ENCODE data around the gene CAMK2D.

CAMK2D gene

GRCh38 chr4:113653871-113654270 lies 107.7 kb downstream of the CAMK2D start:
- Histone ChIP-seq H3K4me3 (replicated peaks; ENCODE audit: low read depth, low read length) (no peak overlapping the region), H3K27me3 (replicated peaks; ENCODE audit: control insufficient read depth, insufficient read depth, low read length) (no peaks in the 10 kb centered on the region), H3K36me3 (ENCODE audit: control insufficient read depth, insufficient read depth, low read length) (no peaks in the 10 kb centered on the region; the same call in 1 of the 2 replicates)
- TF ChIP-seq CTCF (IDR thresholded peaks at IDR 0.05; ENCODE audit: insufficient read depth, low read length, poor library complexity, severe bottlenecking) = no peak
- no peak for DNase-seq (ENCODE audit: extremely low read depth, insufficient read length)

- Histone ChIP-seq H3K36me3 (ENCODE audit: control insufficient read depth, insufficient read depth, low read length) (no peaks in the 10 kb centered on the region), H3K27me3 (replicated peaks; ENCODE audit: control insufficient read depth, insufficient read depth, low read length) (no peaks in the 10 kb centered on the region), H3K4me3 (replicated peaks; ENCODE audit: low read depth, low read length) (no peak overlapping the region)
- TF ChIP-seq CTCF (IDR thresholded peaks at IDR 0.05; ENCODE audit: insufficient read depth, low read length, poor library complexity, severe bottlenecking) = no peak
- DNase-seq (ENCODE audit: extremely low read depth, insufficient read length) = no peak
These were observed 115.1 kb downstream of the CAMK2D start for GRCh38 chr4:113646442-113646822.

- no peak for DNase-seq (ENCODE audit: extremely low read depth, insufficient read length)
- Histone ChIP-seq H3K4me3 (replicated peaks; ENCODE audit: low read depth, low read length) (no peak overlapping the region), H3K27me3 (replicated peaks; ENCODE audit: control insufficient read depth, insufficient read depth, low read length) (no peaks in the 10 kb centered on the region), H3K36me3 (ENCODE audit: control insufficient read depth, insufficient read depth, low read length) (no peaks in the 10 kb centered on the region)
- no peak for TF ChIP-seq CTCF (IDR thresholded peaks at IDR 0.05; ENCODE audit: insufficient read depth, low read length, poor library complexity, severe bottlenecking)
These were observed 115.6 kb downstream of the CAMK2D start for GRCh38 chr4:113645771-113646441.

- Histone ChIP-seq H3K36me3 (ENCODE audit: control insufficient read depth, insufficient read depth, low read length) (no peaks in the 10 kb centered on the region), H3K4me3 (replicated peaks; ENCODE audit: low read depth, low read length) (no peak overlapping the region), H3K27me3 (replicated peaks; ENCODE audit: control insufficient read depth, insufficient read depth, low read length) (no peaks in the 10 kb centered on the region)
- no peak for DNase-seq (ENCODE audit: extremely low read depth, insufficient read length)
- TF ChIP-seq CTCF (IDR thresholded peaks at IDR 0.05; ENCODE audit: insufficient read depth, low read length, poor library complexity, severe bottlenecking) = no peak
These were observed 116.2 kb downstream of the CAMK2D start for GRCh38 chr4:113645288-113645687.

GRCh38 chr4:113644398-113644797 lies 117.1 kb downstream of the CAMK2D start:
- H3K36me3 ChIP-seq (ENCODE audit: control insufficient read depth, insufficient read depth, low read length) = no peaks in the 10 kb centered on the region
- no peak for DNase-seq (ENCODE audit: extremely low read depth, insufficient read length)
- no peak for TF ChIP-seq CTCF (IDR thresholded peaks at IDR 0.05; ENCODE audit: insufficient read depth, low read length, poor library complexity, severe bottlenecking)
- H3K27me3 ChIP-seq (replicated peaks; ENCODE audit: control insufficient read depth, insufficient read depth, low read length) = no peaks in the 10 kb centered on the region
- no peak overlapping the region for H3K4me3 ChIP-seq (replicated peaks; ENCODE audit: low read depth, low read length)

- no peaks in the 10 kb centered on the region for H3K27me3 ChIP-seq (replicated peaks; ENCODE audit: control insufficient read depth, insufficient read depth, low read length)
- TF ChIP-seq CTCF (IDR thresholded peaks at IDR 0.05; ENCODE audit: insufficient read depth, low read length, poor library complexity, severe bottlenecking) = no peak
- no peak for DNase-seq (ENCODE audit: extremely low read depth, insufficient read length)
- H3K36me3 ChIP-seq (ENCODE audit: control insufficient read depth, insufficient read depth, low read length) = no peaks in the 10 kb centered on the region
- H3K4me3 ChIP-seq (replicated peaks; ENCODE audit: low read depth, low read length) = no peak overlapping the region
These were observed 118.0 kb downstream of the CAMK2D start for GRCh38 chr4:113643505-113643904.

Measured in GM06990 (cell line).